ENCODE measurements around the gene STK11IP. TPM values are rescaled to one million over a fixed set of nuclear protein-coding genes. Genes with fewer than 3 reads are reported as not detected.

Gene STK11IP
- total and polyA plus RNA-seq, 9 of the 15 experiments (the other 6 are each of a cell fraction or from before 2014, with no cell fraction given): 0.52 to 21.7 (median 5.6) TPM

- DNase-seq (ENCODE audit: extremely low read depth in 1 of 4, low spot score in 3 of 4) (no peak), FAIRE-seq (no peak), ATAC-seq (no peak)
- H3K27ac ChIP-seq (ENCODE audit: extremely low read depth, low read depth, low read length): peak within 1 kb of the TSS; percentile 90
- no peaks in the 10 kb centered on the region for H3K9me1 ChIP-seq (ENCODE audit: control insufficient read depth, insufficient read depth, low read length)
- no peaks in the 10 kb centered on the region for H3K27me3 ChIP-seq (ENCODE audit: control insufficient read depth in 2 of 2, insufficient read depth in 2 of 2, low read length in 2 of 2)
- POLR2A ChIA-PET: interaction anchor here (2.3 to 2.5 kb wide), 2 partner anchors 10 to 24 kb away, joined by 9 to 12 read pairs; partner anchors contain the start of gene STK11IP
- peak within 1 kb of the TSS; percentile 68 for H2AFZ ChIP-seq (ENCODE audit: low read depth, low read length)
- peaks cover 34 to 66% of the 10 kb centered on the region in 2 experiments; a peak in 4 of 5 replicates for H3K4me1 ChIP-seq (replicated peaks in 1 of 2; ENCODE audit: control insufficient read depth in 2 of 2, insufficient read depth in 2 of 2, low read length in 2 of 2)
- H3K9ac ChIP-seq (ENCODE audit: insufficient read depth in 1 of 2, low read depth in 2 of 2, low read length in 2 of 2): peak within 1 kb of the TSS; percentile 81 to 94
- BruUV-seq (replicated peaks): no TSS peak
- 53% methylated on average over 10 of the region's 13 CpGs for WGBS (ENCODE audit: insufficient coverage, low coverage, missing lambda C conversion rate)
- H4K20me1 ChIP-seq (replicated peaks; ENCODE audit: control insufficient read depth, insufficient read depth, low read length): no peaks in the 10 kb centered on the region
- peaks cover 7% of the 10 kb centered on the region for H3K79me2 ChIP-seq (ENCODE audit: control insufficient read depth, insufficient read depth, low read length)
- intact Hi-C loops (cut with micrococcal nuclease): no loop called here
- TF ChIP-seq NRF1 (conservative IDR thresholded peaks at IDR 0.05 in 1 of 2, IDR thresholded peaks at IDR 0.05 in 1 of 2) (peak; percentile 4 to 9; a peak in 1 of 4 replicates), KDM1A (IDR thresholded peaks at IDR 0.05) (peak in 1 of 2 experiments; percentile 45; a peak in 1 of 4 replicates), NFE2 (IDR thresholded peaks at IDR 0.05; ENCODE audit: low read depth) (no peak), RBBP5 (IDR thresholded peaks at IDR 0.05; ENCODE audit: borderline replicate concordance, insufficient read depth, low read length, poor library complexity, severe bottlenecking) (peak; percentile 48), ZNF644 (tag; IDR thresholded peaks at IDR 0.05; ENCODE audit: low read depth) (peak; percentile 31; the same call in 1 of the 2 replicates), RBFOX2 (IDR thresholded peaks at IDR 0.05; ENCODE audit: low read depth, low read length) (peak; percentile 12; the same call in 1 of the 2 replicates), HNRNPL (IDR thresholded peaks at IDR 0.05; ENCODE audit: low read depth, low read length) (0 out of 2 replicates have a peak, but pooled peaks have one; percentile 35), ADNP (tag; IDR thresholded peaks at IDR 0.05) (peak; percentile 53; the same call in 1 of the 2 replicates), MAX (CRISPR knock-in tag; IDR thresholded peaks at IDR 0.05) (peak; percentile 8; the same call in 1 of the 2 replicates), XRCC3 (IDR thresholded peaks at IDR 0.05) (no peak), FOSL1 (tag; conservative IDR thresholded peaks at IDR 0.05) (peak; percentile 9; the same call in 1 of the 2 replicates), TOE1 (IDR thresholded peaks at IDR 0.05; ENCODE audit: borderline replicate concordance) (peak; percentile 6; the same call in 1 of the 2 replicates), TOE1 (CRISPR knock-in tag; IDR thresholded peaks at IDR 0.05; ENCODE audit: borderline replicate concordance, low read depth) (no peak), POU5F1 (IDR thresholded peaks at IDR 0.05; ENCODE audit: borderline replicate concordance, low read depth, low read length, partially characterized antibody) (no peak)
- peak within 1 kb of the TSS; percentile 79 for H3K4me2 ChIP-seq (ENCODE audit: insufficient read depth, low read length)
- in situ Hi-C loops (cut with MboI): no loop called here
- H3K4me3 ChIP-seq: peak within 1 kb of the TSS; percentile 47
- H3K9me3 ChIP-seq (replicated peaks; ENCODE audit: control insufficient read depth, insufficient read depth, low read depth, low read length): no peaks in the 10 kb centered on the region
- peaks cover 8% of the 10 kb centered on the region; the same call in 1 of the 3 replicates for H3K36me3 ChIP-seq (ENCODE audit: control insufficient read depth, insufficient read depth, low read length)
- CTCF ChIA-PET (ENCODE audit: low intra/inter-chr PET ratio): no interaction called here
These were observed 25.2 kb upstream of the STK11IP start, which contains the start of gene INHA for GRCh38 chr2:219572237-219573001. TSS of gene INHA (plus strand) at chr2:219572310. CDS start at chr2:219572375, 65 bp downstream.

Measured in K562 (cell line).